Activated naive CD4-positive, alpha-beta T cell (primary cell): Measurements from ENCODE around the gene PLXDC2.
"Not testable (repeated sequence)": the region's sequence is repeated elsewhere in the genome, so short reads cannot be mapped to it uniquely, and the experiment has no call there.

Experiments used
- DNase-seq, 4 experiments: peaks; one replicate each; lab custom pipeline; 2025; lab: John Stamatoyannopoulos, UW

PLXDC2 gene

GRCh38 chr10:20114179-20114578 lies 297.9 kb downstream of the PLXDC2 start:
- DNase-seq = no peak

- no peak for DNase-seq
These were observed 299.7 kb downstream of the PLXDC2 start for GRCh38 chr10:20115894-20116293.

GRCh38 chr10:20117471-20117870 lies 301.2 kb downstream of the PLXDC2 start:
- no peak for DNase-seq

- DNase-seq = no peak
These were observed 301.9 kb downstream of the PLXDC2 start for GRCh38 chr10:20118119-20118518.

DNA sequence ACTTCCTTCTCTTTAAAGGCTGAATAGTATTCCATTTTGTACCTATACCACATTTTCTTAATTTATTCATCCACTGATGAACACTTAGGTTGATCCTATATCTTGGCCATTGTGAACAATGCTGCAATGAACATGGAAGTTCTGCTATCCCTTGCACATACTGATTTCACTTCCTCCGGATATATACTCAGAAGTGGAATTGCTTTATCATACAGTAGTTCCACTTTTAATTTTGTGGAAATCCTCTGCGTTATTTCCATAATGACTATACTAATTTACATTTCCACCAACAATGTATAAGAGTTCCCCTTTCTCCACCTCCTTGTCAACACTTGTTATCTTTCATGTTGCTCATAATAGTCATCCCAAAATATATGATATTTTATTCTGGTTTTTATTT lies 312.6 kb downstream of the PLXDC2 start:
- DNase-seq = no peak

- no peak for DNase-seq
These were observed 316.6 kb downstream of the PLXDC2 start for GRCh38 chr10:20132816-20133215.

DNA sequence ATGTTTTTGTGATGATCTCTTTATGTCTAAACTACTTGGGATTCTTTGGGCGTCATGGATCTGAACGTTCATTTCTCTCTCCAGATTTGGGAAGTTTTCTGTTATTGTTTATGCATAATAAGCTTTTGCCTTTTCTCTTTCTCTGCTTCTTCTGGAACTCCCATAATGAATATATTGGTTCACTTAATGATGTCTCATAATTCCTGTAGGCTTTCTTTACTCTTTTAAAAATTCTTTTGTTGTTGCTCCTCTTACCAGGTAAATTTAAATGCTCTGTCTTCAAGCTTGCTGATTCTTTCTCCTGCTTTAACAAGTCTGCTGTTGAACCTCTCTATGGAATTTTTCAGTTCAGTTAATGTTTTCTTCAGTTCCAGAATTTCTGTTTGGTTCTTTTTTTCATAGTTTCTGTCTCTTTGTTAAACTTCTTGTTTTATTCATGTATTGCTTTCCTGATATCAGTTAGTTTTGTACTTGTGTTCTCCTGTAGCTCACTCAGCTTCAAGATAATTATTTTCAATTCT lies 317.5 kb downstream of the PLXDC2 start:
- DNase-seq = no peak

DNA sequence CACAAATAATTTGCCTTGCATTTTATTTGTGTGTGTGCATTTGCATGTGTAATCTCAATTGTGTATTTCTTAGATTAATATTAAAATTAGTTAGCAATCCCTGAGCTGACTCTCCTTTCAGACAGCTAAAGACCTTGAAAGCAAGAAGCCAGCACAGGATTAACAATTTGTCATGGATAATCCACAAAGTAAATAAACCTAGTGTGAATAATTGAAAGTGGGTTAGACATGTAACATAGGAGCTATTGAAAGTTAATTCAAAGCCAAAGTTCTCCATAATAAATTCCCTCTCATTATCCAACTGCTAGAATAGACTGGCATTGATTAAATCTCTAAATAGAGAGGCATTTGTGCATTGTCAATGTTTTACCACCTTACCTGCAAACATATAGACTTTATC lies 326.1 kb downstream of the PLXDC2 start:
- DNase-seq = no peak

DNA sequence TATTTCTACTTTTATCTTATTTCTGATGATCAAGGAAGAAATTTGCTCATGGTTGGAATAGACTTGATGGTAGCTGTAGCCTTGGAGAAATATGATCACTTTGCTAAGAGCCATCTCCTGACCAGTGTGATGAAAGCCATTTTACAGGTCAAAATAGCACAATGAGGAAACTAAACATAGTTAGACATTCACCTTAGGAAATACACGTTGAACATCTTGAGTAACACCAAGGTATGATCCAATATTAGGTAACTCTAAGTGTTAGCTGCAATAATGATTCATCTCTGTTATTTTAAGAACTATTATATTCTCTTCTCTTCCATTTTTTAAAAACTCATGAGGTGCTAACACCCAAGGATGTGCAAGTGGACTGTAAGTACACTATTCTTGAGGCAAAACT lies 328.0 kb downstream of the PLXDC2 start:
- no peak for DNase-seq

DNA sequence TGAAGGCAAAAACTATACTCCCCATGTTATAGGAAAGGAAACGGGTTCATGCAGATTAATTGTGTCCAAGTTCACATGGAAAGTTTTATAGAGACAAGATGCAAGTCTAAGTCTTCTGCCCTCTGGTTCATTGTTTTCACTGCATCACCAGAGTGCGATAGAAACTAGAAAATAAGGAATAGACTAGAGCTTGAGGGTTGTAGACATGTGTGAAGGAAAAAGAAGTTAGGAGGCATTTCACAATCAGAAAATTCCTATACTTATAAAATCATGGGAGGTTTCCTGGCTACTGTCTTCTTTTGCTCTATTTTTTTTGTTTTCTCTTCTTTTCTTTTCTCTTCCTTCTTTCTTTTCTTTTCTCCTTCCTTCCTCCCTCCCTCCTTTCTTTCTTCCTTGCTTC lies 329.8 kb downstream of the PLXDC2 start:
- DNase-seq = no peak

DNA sequence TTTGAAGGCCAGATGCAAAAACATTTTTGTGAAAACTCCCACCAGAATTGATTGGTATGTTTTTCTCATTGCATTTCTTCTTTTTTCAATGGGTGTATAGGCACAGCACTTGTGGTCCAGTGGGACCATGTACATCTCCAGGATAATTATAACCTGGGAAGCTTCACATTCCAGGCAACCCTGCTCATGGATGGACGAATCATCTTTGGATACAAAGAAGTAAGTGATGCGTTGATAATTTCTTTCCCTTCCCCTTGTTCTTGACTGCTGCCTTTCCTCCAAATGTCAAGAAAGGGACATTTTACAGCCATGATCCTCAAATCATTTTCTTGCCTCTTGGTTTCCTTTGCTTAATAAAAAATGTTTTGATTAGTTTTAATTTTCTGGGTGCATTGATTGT lies 331.5 kb downstream of the PLXDC2 start:
- DNase-seq = no peak

DNA sequence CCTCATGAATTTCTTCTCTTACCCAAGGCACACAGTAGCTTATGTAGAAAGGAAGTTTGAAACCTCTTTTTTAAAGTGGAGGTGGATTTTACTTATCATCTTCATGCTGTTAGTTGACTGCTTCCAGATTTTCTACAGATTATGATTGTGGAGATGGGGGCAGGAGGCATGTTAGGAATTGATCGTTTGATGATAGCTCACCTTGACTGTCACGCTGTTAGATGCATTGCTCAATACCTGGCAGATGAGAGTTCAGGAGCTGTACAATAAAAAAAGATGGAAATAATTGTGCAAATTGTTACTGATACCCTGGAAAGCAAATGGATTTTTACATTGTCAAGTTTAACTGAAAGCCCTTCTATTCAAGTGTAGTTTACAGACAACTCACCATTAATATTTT lies 340.3 kb downstream of the PLXDC2 start:
- no peak for DNase-seq

DNA sequence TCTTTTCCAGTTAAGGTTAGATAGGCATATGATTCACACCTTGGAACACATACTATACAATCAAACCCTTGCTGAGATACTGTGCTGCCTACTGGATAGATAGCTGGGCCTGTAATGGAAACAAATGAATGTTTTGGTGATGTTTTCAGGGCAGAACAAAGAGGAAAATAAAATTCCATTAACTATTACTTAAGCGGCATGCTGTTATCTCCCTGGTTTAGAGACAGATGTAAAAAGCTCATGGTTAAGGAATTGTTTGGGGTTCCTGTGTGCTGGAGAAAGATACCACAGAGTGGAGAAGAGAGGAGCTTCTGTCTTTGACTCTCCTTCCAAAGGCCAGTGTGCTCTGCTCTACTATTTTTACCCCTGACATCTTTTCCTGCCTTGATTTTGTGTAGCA lies 341.1 kb downstream of the PLXDC2 start:
- no peak for DNase-seq

GRCh38 chr10:20158086-20158485 lies 341.9 kb downstream of the PLXDC2 start:
- DNase-seq = no peak

DNA sequence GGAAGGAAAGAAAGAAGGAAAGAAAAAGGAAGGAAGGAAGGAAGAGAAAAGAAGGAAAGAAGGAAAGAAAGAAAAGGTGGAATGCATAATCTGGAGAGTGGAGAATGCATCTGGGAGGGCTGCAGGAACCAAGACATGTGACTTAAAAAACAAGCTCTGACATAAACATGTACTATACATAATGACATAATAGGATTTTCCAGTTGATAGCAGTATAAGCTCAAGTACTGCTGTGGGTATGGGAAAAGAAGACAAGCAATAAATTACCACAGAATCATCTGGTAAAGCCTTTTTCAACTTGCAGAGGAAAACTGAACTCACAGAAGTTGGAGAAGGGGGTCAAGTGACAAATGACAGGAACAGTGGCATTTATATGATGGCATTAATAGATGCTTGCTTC lies 345.9 kb downstream of the PLXDC2 start:
- no peak for DNase-seq

- no peak for DNase-seq
These were observed 350.0 kb downstream of the PLXDC2 start for GRCh38 chr10:20166096-20166675.

DNA sequence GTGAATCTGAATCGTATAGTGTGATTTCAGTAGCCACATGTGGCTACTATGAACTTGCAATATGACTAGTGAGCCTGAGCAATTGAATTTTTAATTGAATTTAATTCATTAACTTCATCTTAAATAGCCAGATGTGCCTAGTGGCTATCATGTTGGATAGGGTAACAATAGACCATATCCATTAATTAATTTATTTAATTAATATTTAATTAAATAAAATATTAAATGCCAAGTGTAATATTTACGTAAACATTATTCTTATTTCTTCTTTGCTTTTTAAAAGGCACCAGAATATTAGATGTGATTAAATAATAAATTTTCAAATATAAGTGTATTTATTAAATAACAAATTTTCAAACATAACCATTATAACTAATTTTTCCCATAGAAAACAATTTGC lies 354.4 kb downstream of the PLXDC2 start:
- no peak for DNase-seq

DNA sequence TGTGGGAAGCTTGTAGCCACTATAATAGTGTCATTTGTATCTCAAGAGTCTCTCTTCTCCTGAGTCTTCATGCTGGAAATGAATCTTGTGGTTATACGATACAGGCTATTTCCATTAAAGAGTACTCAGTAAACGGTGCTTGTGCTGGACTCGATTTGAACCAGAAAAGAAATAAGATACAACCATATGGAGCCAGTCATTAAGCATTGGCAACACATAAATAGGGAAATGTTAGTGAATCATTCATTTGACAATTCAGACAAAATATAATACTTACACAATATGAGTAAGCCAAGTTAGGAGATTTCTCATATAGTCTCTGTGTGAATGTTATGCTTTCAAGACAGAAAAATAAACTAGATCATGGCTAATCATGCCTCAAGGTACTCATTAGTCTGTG lies 356.8 kb downstream of the PLXDC2 start:
- no peak for DNase-seq

DNA sequence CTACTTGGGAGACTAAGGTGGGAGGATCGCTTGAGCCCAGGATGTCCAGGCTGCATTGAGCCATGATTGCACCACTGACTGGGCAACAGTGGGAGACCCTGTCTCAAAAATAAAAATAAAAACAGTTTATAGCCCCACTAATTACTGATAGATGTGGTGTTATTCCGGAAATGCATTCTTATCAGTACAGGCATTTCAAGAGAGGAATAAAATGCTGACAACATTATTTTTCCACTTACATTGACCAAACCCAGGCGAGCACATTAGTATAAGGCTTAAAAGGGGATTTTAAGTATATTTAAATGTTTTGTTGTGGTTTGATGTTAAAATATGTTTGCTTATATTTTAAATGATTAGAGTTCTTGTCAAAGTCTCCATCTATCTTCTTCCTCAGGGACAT lies 359.5 kb downstream of the PLXDC2 start:
- DNase-seq = no peak

GRCh38 chr10:20180766-20181165 lies 364.5 kb downstream of the PLXDC2 start:
- no peak for DNase-seq

GRCh38 chr10:20181434-20181833 lies 365.2 kb downstream of the PLXDC2 start:
- no peak for DNase-seq

GRCh38 chr10:20185116-20185515 lies 368.9 kb downstream of the PLXDC2 start:
- no peak for DNase-seq

DNA sequence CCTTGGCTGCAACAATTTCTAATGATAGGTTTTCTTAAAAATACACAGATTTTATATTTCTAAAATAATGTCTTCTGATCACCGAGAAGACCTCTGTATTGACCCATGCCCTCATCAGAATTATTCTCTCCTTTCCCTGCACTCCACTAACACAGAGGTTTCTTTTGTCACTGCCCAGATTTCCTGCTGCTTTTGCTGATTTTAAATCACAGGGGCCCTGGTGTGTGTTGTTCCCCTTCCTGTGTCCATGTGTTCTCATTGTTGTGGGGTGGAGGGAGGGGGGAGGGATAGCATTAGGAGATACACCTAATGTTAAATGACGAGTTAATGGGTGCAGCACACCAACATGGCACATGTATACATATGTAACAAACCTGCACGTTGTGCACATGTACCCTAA lies 375.2 kb downstream of the PLXDC2 start:
- not testable (repeated sequence) for DNase-seq

GRCh38 chr10:20195076-20195475 lies 378.8 kb downstream of the PLXDC2 start:
- no peak for DNase-seq

DNA sequence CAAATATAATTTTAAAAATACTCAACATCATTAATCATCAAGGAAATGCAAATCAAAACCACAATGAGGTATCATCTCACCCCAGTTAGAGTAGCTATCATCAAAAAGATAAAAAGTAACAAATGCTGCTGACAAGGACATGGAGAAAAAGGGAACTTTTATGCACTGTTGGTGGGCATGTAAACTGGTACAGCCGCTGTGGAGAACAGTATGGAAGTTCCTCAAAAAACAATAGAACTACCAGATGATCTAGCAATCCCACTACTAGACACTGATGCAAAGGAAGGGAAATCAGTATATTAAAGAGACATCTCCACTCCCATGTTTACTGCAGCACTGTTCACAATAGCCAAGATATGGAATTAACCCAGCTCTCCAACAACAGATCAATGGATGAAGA lies 384.5 kb downstream of the PLXDC2 start:
- DNase-seq = no peak
